HEK293T (cell line): ENCODE data around the gene RNF19B.

Experiments used
- CTCF ChIA-PET: fragments of 350-600 bp; formaldehyde crosslinking; extraction: SDS; loops from one replicate; lab custom pipeline; 2021; ENCODE audit warnings: antibody characterized with exemption, inconsistent platforms; lab: Yijun Ruan, JAX
- POLR2A ChIA-PET: fragments of 350-600 bp; formaldehyde crosslinking; extraction: SDS; loops from one replicate; lab custom pipeline; 2020; ENCODE audit warnings: antibody characterized with exemption, inconsistent platforms; lab: Yijun Ruan, JAX
- DNase-seq: peaks from one replicate; pipeline ENCODE4 v3.0.0; 2012; ENCODE audit warnings: mixed read lengths; ENCODE audit errors: extremely low spot score
- ARNT ChIP-seq: fragments of 450-650 bp; IDR thresholded peaks from 2 replicates; pipeline ENCODE4 v1.6.1; 2017; ENCODE audit warnings: mild to moderate bottlenecking
- BHLHE40 ChIP-seq: fragments of 450-650 bp; IDR thresholded peaks from 2 replicates; pipeline ENCODE4 v1.6.1; 2016; ENCODE audit warnings: mild to moderate bottlenecking, moderate library complexity, borderline replicate concordance
- CTBP1 ChIP-seq: fragments of 450-650 bp; IDR thresholded peaks from 2 replicates; pipeline ENCODE4 v1.6.1; 2016; ENCODE audit warnings: borderline replicate concordance
- ELF4 ChIP-seq: fragments of 450-650 bp; IDR thresholded peaks from 2 replicates; pipeline ENCODE4 v1.6.1; 2017; ENCODE audit warnings: antibody characterized with exemption
- FOXK2 ChIP-seq: fragments of 450-650 bp; IDR thresholded peaks from 2 replicates; pipeline ENCODE4 v1.6.1; 2016; ENCODE audit warnings: mild to moderate bottlenecking
- FOXM1 ChIP-seq: fragments of 450-650 bp; IDR thresholded peaks from 2 replicates; pipeline ENCODE4 v1.6.1; 2017; ENCODE audit warnings: mild to moderate bottlenecking, borderline replicate concordance
- HDGF ChIP-seq: fragments of 450-650 bp; IDR thresholded peaks from 2 replicates; pipeline ENCODE4 v1.6.1; 2017; ENCODE audit warnings: antibody characterized with exemption, borderline replicate concordance
- L3MBTL2 ChIP-seq: fragments of 450-650 bp; conservative IDR thresholded peaks from 2 replicates; pipeline ENCODE4 v1.6.1; 2016; ENCODE audit warnings: mild to moderate bottlenecking
- LEF1 ChIP-seq: fragments of 450-650 bp; IDR thresholded peaks from 2 replicates; pipeline ENCODE4 v1.6.1; 2017; ENCODE audit warnings: mild to moderate bottlenecking, borderline replicate concordance
- NFRKB ChIP-seq: fragments of 450-650 bp; IDR thresholded peaks from 2 replicates; pipeline ENCODE4 v1.6.1; 2016; ENCODE audit warnings: mild to moderate bottlenecking, moderate library complexity
- SP1 ChIP-seq: fragments of 450-650 bp; IDR thresholded peaks from 2 replicates; pipeline ENCODE4 v1.6.1; 2017
- SUZ12 ChIP-seq: fragments of 450-650 bp; IDR thresholded peaks from 2 replicates; pipeline ENCODE4 v1.6.1; 2016; ENCODE audit warnings: mild to moderate bottlenecking
- TARDBP ChIP-seq: fragments of 450-650 bp; IDR thresholded peaks from 2 replicates; pipeline ENCODE4 v1.6.1; 2016
- ZNF384 ChIP-seq: fragments of 450-650 bp; IDR thresholded peaks from 2 replicates; pipeline ENCODE4 v1.6.1; 2016
- TF ChIP-seq, protein P1 (sequence below): fragments of 450-650 bp; IDR thresholded peaks from 2 replicates; pipeline ENCODE4 v1.6.1; 2016

RNF19B gene

DNA sequence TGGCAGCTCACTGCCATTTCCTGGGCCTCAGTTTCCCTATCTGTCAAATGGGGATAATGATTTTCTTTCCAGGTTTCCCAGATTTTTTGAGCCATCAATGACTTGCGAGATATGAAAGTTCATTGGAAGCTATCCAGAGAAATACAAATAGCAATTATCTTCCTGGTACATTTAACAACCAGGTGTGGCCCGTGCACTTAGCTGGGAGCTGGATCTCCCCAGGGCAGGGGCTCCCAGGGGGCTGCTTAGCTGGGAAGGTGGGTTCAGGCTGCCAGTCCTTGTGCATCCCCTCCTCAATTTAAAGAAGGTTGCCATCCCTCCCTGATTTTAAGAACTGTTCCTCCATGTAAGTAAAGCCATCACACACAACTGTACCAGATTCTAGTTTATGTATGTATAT is 59.8 kb downstream of the RNF19B start:
- TF ChIP-seq FOXM1 (no peak), ARNT (no peak), ELF4 (no peak), LEF1 (no peak), BHLHE40 (no peak), CTBP1 (no peak), TARDBP (no peak), HDGF (no peak), SP1 (no peak)
- no peak for DNase-seq
- ChIA-PET CTCF (interaction anchor here (0.7 kb wide), 1 partner anchor 12 kb away, joined by 3 read pairs; no protein-coding TSS in a partner anchor), POLR2A (no interaction called here)

DNA sequence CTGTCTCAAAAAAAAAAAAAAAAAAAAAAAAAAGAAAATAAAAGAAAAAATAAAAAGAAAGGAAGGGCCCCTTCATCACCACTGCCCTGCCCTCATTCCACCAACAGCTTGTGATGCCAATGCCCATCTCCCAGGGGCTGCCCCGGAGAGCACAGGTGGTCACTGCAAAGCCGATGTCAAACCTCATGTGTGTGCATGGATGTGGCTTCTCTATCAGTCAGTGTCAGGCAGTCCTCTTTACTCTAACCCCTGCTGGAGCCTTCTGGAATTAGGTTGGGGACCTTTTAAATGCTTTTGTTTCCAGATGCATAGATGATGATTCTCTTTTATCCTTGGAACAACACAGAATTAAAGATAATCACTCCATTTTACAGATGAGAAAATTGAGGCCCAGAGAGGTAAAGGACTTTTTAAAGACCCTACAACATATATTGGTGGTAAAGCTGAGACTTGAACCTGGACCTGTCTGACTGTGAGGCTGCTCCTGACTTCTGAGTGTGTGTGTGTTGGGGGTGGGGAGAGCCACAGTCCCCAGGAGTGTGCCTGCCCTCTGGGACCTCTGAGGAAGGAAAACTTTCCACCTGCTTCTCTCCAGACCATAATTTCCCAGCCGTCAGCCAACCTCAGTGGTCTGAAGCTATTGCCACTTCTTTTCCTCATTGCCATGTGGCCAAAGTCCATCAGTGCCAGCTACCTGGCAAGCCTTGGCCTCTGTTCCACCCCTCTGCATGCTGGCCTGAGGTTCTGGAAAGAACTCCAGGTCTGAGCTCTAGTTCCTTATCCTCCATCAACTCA is 60.4 kb downstream of the RNF19B start:
- ChIA-PET POLR2A (no interaction called here), CTCF (interaction anchor here (0.6 to 0.7 kb wide), 2 partner anchors 12 to 128 kb away, joined by 3 read pairs; no protein-coding TSS in a partner anchor)
- no peak for TF ChIP-seq ZNF384
- TF ChIP-seq FOXK2: no peak
- no peak for TF ChIP-seq LEF1
- no peak for TF ChIP-seq BHLHE40
- TF ChIP-seq HDGF: no peak
- no peak for TF ChIP-seq ELF4
- no peak for TF ChIP-seq L3MBTL2
- TF ChIP-seq, protein P1, sequence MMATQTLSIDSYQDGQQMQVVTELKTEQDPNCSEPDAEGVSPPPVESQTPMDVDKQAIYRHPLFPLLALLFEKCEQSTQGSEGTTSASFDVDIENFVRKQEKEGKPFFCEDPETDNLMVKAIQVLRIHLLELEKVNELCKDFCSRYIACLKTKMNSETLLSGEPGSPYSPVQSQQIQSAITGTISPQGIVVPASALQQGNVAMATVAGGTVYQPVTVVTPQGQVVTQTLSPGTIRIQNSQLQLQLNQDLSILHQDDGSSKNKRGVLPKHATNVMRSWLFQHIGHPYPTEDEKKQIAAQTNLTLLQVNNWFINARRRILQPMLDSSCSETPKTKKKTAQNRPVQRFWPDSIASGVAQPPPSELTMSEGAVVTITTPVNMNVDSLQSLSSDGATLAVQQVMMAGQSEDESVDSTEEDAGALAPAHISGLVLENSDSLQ: no peak
- TF ChIP-seq FOXM1: no peak
- no peak for TF ChIP-seq CTBP1
- DNase-seq: no peak

DNA sequence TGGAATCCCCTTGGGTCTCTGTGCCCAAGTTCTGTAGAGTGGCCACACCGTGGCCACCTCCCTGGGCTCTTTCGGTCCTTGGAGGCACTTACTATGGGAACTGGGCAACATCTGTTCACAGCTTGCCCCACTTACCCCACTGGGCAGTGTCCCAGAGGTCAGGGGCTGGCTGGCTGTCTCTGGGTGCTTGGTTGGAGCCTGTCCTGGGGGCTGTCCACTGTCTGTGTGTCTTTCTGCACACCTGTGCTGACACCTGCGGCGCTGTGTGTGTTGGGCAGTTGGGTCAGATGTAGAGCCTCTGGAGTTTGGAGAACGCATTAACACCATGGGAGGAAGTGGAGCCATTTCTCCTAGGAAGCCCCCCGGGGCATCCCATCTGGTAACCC is 62.1 kb downstream of the RNF19B start:
- CTCF ChIA-PET: interaction anchor here (1.2 kb wide), 1 partner anchor 10 kb away, joined by 3 read pairs; no protein-coding TSS in a partner anchor
- TF ChIP-seq ARNT: no peak
- TF ChIP-seq, protein P1: no peak
- no peak for TF ChIP-seq NFRKB
- POLR2A ChIA-PET: no interaction called here
- DNase-seq: no peak

DNA sequence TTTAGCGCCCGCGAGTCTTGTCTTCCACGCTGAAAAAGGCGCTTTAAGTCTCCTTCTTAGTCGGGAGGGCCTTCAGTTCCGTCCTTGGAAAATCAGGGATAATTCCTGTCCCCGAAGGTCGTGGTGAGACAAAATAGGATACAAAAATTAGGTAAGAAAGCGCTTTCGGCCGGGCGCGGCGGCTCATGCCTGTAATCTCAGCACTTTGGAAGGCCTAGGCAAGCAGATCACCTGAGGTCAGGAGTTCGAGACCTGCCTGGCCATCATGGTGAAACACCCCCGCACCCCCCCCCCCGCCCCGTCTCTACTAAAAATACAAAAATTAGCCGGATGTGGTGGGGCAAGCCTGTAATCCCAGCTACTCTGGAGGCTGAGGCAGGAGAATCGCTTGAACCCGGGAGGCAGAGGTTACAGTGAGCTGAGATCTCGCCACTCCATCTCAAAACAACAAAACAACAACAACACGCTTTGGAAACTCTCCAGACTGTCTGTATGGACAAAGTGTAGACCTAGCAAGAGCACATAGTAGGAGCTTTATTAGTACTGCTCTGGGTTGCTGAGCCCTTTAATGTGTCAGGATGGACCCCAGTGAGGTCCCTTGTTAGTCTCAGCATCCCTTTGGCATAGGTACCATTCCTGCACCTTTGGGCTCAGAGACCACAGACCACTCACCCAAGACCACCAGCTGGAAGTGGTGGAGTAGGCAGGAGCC is 62.6 kb downstream of the RNF19B start:
- POLR2A ChIA-PET: no interaction called here
- TF ChIP-seq TARDBP (no peak), ARNT (no peak), FOXM1 (no peak), SUZ12 (no peak), FOXK2 (no peak), ELF4 (no peak), SP1 (no peak), CTBP1 (no peak), BHLHE40 (no peak), LEF1 (no peak), L3MBTL2 (no peak), NFRKB (no peak)
- TF ChIP-seq, protein P1: no peak
- DNase-seq: no peak
- CTCF ChIA-PET: interaction anchor here (0.6 to 1.2 kb wide), 2 partner anchors 9 to 20 kb away, joined by 3 to 4 read pairs; no protein-coding TSS in a partner anchor

DNA sequence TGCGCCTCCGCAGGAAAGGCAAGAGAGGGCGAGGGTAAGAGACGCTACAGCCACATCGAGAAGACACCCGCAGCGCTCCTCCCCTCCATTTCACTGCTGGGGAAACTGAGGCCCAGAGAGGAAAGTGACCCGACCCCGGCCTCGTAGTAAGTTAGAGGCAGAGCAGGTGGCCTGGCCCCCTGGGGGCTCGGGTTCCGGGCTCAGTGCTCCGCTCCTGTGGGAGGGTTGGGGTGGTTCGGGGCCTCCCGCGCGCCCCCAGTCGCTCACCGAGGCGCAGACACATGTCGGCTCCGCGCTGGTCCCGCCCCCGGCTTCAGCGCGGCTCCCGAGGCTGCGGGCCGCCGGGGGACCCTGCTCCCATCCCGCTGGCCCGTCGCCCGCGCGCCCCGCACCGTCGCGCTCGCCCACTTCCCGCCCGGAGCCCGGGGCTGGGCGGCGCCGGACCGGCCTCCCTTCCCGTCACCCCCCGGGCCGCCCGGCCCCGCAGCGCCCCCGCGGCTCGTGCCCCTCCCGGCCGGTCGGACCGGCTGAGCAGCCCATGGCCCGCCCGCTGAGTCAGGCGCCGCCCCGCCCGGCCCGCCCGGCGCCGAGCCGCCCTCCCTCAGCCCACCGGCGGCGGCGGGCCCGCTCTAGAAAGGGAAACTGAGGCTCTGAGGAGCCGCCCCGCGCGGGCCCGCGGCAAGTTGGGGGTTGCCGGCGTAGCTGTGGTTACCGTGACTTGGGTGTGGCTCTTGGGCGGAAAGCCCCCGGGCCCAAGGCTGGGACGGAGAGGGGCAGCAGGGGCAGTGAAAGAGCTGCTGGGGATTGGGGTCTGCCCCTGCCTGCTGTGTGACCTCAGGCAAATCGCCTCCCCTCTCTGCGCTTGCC is 63.4 kb downstream of the RNF19B start, which contains the start of gene TMEM54:
Gene TMEM54 (minus strand): TSS at position 434 of the 867 bp plus-strand sequence. CDS start 151 bp downstream, at position 283.
- POLR2A ChIA-PET: no interaction called here
- peak; percentile 71 for DNase-seq
- TF ChIP-seq HDGF (no peak), FOXM1 (0 out of 2 replicates have a peak, but pooled peaks have one; percentile 43), L3MBTL2 (peak; percentile 69)
- CTCF ChIA-PET: interaction anchor here (0.6 to 1.2 kb wide), 2 partner anchors 9 to 21 kb away, joined by 3 to 4 read pairs; no protein-coding TSS in a partner anchor
